HAP-1 (cell line): ENCODE data around the gene RIN1.
A peak's percentile ranks its signal among the peaks of the same experiment; 100 is the strongest.
"Not testable (repeated sequence)": the region's sequence is repeated elsewhere in the genome, so short reads cannot be mapped to it uniquely, and the experiment has no call there.

Experiments
- DNase-seq, 2 experiments: peaks; one replicate each; pipeline ENCODE4 v3.0.0-alpha.2; 2016 to 2020; ENCODE audit warnings: low spot score in 2 of 2
- H3K27me3 ChIP-seq: fragments of 250-450 bp; sonication (Bioruptor Pico); 2 replicates; pipeline ENCODE4 v1.5.1; 2020; ENCODE audit warnings: low read depth, mild to moderate bottlenecking, moderate library complexity
- H3K36me3 ChIP-seq: fragments of 250-450 bp; sonication (Bioruptor Pico); replicated peaks from 2 replicates; pipeline ENCODE4 v1.5.1; 2020; ENCODE audit warnings: mild to moderate bottlenecking
- H3K4me1 ChIP-seq: fragments of 250-450 bp; sonication (Bioruptor Pico); 2 replicates; pipeline ENCODE4 v1.5.1; 2020; ENCODE audit warnings: mild to moderate bottlenecking
- H3K4me3 ChIP-seq: fragments of 250-450 bp; sonication (Bioruptor Pico); 2 replicates; pipeline ENCODE4 v1.5.1; 2020; ENCODE audit warnings: mild to moderate bottlenecking, moderate library complexity
- H3K9me3 ChIP-seq: fragments of 250-450 bp; sonication (Bioruptor Pico); 2 replicates; pipeline ENCODE4 v1.5.1; 2020; ENCODE audit warnings: mild to moderate bottlenecking, moderate library complexity
- in situ Hi-C: fragments of 300-500 bp; cut with MboI; formaldehyde crosslinking; loops from 3 replicates; pipeline ENCODE4 v1.14.3; 2020; ENCODE audit warnings: low sequenced_read_pairs, inconsistent platforms, mixed read lengths

Gene RIN1

GRCh38 chr11:66365166-66365565 is 28.9 kb upstream of the RIN1 start:
- Histone ChIP-seq H3K27me3 (no peaks in the 10 kb centered on the region), H3K36me3 (peaks cover 75% of the 10 kb centered on the region), H3K9me3 (no peaks in the 10 kb centered on the region), H3K4me1 (peaks cover 5% of the 10 kb centered on the region), H3K4me3 (no peak overlapping the region)
- no peak for DNase-seq
- in situ Hi-C loops, result no loop called here

GRCh38 chr11:66363805-66364535 is 27.7 kb upstream of the RIN1 start:
- H3K36me3 ChIP-seq, result peaks cover 65% of the 10 kb centered on the region
- no peaks in the 10 kb centered on the region for H3K4me1 ChIP-seq
- no peak overlapping the region for H3K4me3 ChIP-seq
- peak in 1 of 2 experiments; percentile 90 for DNase-seq
- H3K27me3 ChIP-seq, result no peaks in the 10 kb centered on the region
- H3K9me3 ChIP-seq, result no peaks in the 10 kb centered on the region
- in situ Hi-C loops, result no loop called here

- Histone ChIP-seq H3K9me3 (no peaks in the 10 kb centered on the region), H3K4me3 (no peak overlapping the region), H3K36me3 (peaks cover 58% of the 10 kb centered on the region), H3K4me1 (no peaks in the 10 kb centered on the region), H3K27me3 (no peaks in the 10 kb centered on the region)
- in situ Hi-C loops, result no loop called here
- no peak for DNase-seq
Measured at GRCh38 chr11:66363187-66363601, 27.0 kb upstream of the RIN1 start.

GRCh38 chr11:66362481-66363147 is 26.4 kb upstream of the RIN1 start:
- H3K36me3 ChIP-seq, result peaks cover 53% of the 10 kb centered on the region
- DNase-seq, result no peak
- in situ Hi-C loops, result no loop called here
- no peaks in the 10 kb centered on the region for H3K27me3 ChIP-seq
- H3K4me3 ChIP-seq, result no peak overlapping the region
- no peaks in the 10 kb centered on the region for H3K9me3 ChIP-seq
- H3K4me1 ChIP-seq, result no peaks in the 10 kb centered on the region

GRCh38 chr11:66361502-66361941 is 25.3 kb upstream of the RIN1 start:
- Histone ChIP-seq H3K27me3 (no peaks in the 10 kb centered on the region), H3K36me3 (peaks cover 42% of the 10 kb centered on the region), H3K9me3 (no peaks in the 10 kb centered on the region), H3K4me1 (no peaks in the 10 kb centered on the region), H3K4me3 (no peak overlapping the region)
- in situ Hi-C loops, result no loop called here
- DNase-seq, result no peak

- Histone ChIP-seq H3K27me3 (no peaks in the 10 kb centered on the region), H3K4me3 (no peak overlapping the region), H3K36me3 (peaks cover 32% of the 10 kb centered on the region), H3K9me3 (no peaks in the 10 kb centered on the region), H3K4me1 (no peaks in the 10 kb centered on the region)
- in situ Hi-C loops, result no loop called here
- DNase-seq, result no peak
Measured at GRCh38 chr11:66360406-66361073, 24.3 kb upstream of the RIN1 start.

- Histone ChIP-seq H3K9me3 (no peaks in the 10 kb centered on the region), H3K4me3 (no peak overlapping the region), H3K27me3 (no peaks in the 10 kb centered on the region), H3K36me3 (peaks cover 23% of the 10 kb centered on the region), H3K4me1 (no peaks in the 10 kb centered on the region)
- DNase-seq, result no peak
- in situ Hi-C loops, result no loop called here
Measured at GRCh38 chr11:66359662-66360087, 23.4 kb upstream of the RIN1 start.

GRCh38 chr11:66350560-66351235 is 14.5 kb upstream of the RIN1 start:
- H3K27me3 ChIP-seq, H3K4me3 ChIP-seq, H3K36me3 ChIP-seq, H3K9me3 ChIP-seq, DNase-seq, in situ Hi-C loops: not testable (repeated sequence)
- H3K4me1 ChIP-seq, result peaks cover 10% of the 10 kb centered on the region

- in situ Hi-C loops, result no loop called here
- Histone ChIP-seq H3K27me3 (no peaks in the 10 kb centered on the region), H3K4me3 (no peak overlapping the region), H3K36me3 (peaks cover 6% of the 10 kb centered on the region; the same call in 1 of the 2 replicates), H3K4me1 (peaks cover 19% of the 10 kb centered on the region), H3K9me3 (no peaks in the 10 kb centered on the region)
- no peak for DNase-seq
Measured at GRCh38 chr11:66349084-66349386, 12.8 kb upstream of the RIN1 start.

GRCh38 chr11:66347425-66348276 is 11.4 kb upstream of the RIN1 start, which contains the start of gene B4GAT1:
Gene B4GAT1, minus strand, starts transcription at chr11:66347629. Its CDS starts 84 bp downstream, at chr11:66347545.
- no peaks in the 10 kb centered on the region for H3K9me3 ChIP-seq
- DNase-seq, result peak; percentile 68 to 90
- in situ Hi-C loops, result no loop called here
- H3K4me3 ChIP-seq, result peak within 1 kb of the TSS; percentile 68
- H3K36me3 ChIP-seq, result peaks cover 10% of the 10 kb centered on the region
- peaks cover 19% of the 10 kb centered on the region for H3K4me1 ChIP-seq
- H3K27me3 ChIP-seq, result no peaks in the 10 kb centered on the region

- Histone ChIP-seq H3K4me3 (peak overlapping the region; percentile 68), H3K4me1 (peaks cover 19% of the 10 kb centered on the region), H3K27me3 (no peaks in the 10 kb centered on the region), H3K36me3 (peaks cover 11% of the 10 kb centered on the region), H3K9me3 (no peaks in the 10 kb centered on the region)
- no peak for DNase-seq
- in situ Hi-C loops, result no loop called here
Measured at GRCh38 chr11:66346476-66347424, 10.5 kb upstream of the RIN1 start.

GRCh38 chr11:66345316-66345649 is 9.0 kb upstream of the RIN1 start:
- no peaks in the 10 kb centered on the region for H3K27me3 ChIP-seq
- no peak for DNase-seq
- H3K36me3 ChIP-seq, result peaks cover 23% of the 10 kb centered on the region
- H3K9me3 ChIP-seq, result no peaks in the 10 kb centered on the region
- in situ Hi-C loops, result no loop called here
- peaks cover 19% of the 10 kb centered on the region for H3K4me1 ChIP-seq
- H3K4me3 ChIP-seq, result peak overlapping the region; percentile 97
